ENCODE results near the gene DLGAP4. TPM values are rescaled to one million over a fixed set of nuclear protein-coding genes. Genes with fewer than 3 reads are reported as not detected.
"Not testable (repeated sequence)": the region's sequence is repeated elsewhere in the genome, so short reads cannot be mapped to it uniquely, and the experiment has no call there.

The DLGAP4 gene
- total RNA-seq, 1 donor from 2014 or later = 20.0 TPM

- no peak for DNase-seq (ENCODE audit: low spot score)
Measured at GRCh38 chr20:36487069-36487468, 180.9 kb downstream of the DLGAP4 start.

GRCh38 chr20:36490191-36490590, 184.1 kb downstream of the DLGAP4 start:
- DNase-seq (ENCODE audit: low spot score) = no peak
- ATAC-seq = no peak

More at GRCh38 chr20:36487069-36487468, 180.9 kb downstream of the DLGAP4 start:
- no peak for ATAC-seq

GRCh38 chr20:36491901-36492617, 185.9 kb downstream of the DLGAP4 start:
- ATAC-seq (no peak), DNase-seq (ENCODE audit: low spot score) (no peak)

- ATAC-seq = peak; percentile 5
Measured at GRCh38 chr20:36493051-36493800, 187.1 kb downstream of the DLGAP4 start.

GRCh38 chr20:36493801-36494114, 187.6 kb downstream of the DLGAP4 start:
- peak; percentile 55 for ATAC-seq
- no peak for DNase-seq (ENCODE audit: low spot score)

More at GRCh38 chr20:36493051-36493800, 187.1 kb downstream of the DLGAP4 start:
- no peak for DNase-seq (ENCODE audit: low spot score)

- ATAC-seq (peak; percentile 83), DNase-seq (ENCODE audit: low spot score) (peak; percentile 81)
Measured at GRCh38 chr20:36496707-36497669, 190.8 kb downstream of the DLGAP4 start.

- peak; percentile 25 for ATAC-seq
- DNase-seq (ENCODE audit: low spot score) = no peak
Measured at GRCh38 chr20:36497856-36498255, 191.7 kb downstream of the DLGAP4 start.

GRCh38 chr20:36498386-36499179, 192.4 kb downstream of the DLGAP4 start:
- ATAC-seq = peak; percentile 58
- no peak for DNase-seq (ENCODE audit: low spot score)

- ATAC-seq = no peak
- DNase-seq (ENCODE audit: low spot score) = no peak
Measured at GRCh38 chr20:36499211-36499610, 193.1 kb downstream of the DLGAP4 start.

GRCh38 chr20:36499723-36500501, 193.8 kb downstream of the DLGAP4 start:
- ATAC-seq (no peak), DNase-seq (ENCODE audit: low spot score) (no peak)

GRCh38 chr20:36501367-36502006, 195.3 kb downstream of the DLGAP4 start:
- DNase-seq (ENCODE audit: low spot score) = no peak
- ATAC-seq = no peak

GRCh38 chr20:36504295-36504694, 198.2 kb downstream of the DLGAP4 start:
- ATAC-seq (no peak), DNase-seq (ENCODE audit: low spot score) (no peak)

GRCh38 chr20:36506253-36506652, 200.1 kb downstream of the DLGAP4 start:
- ATAC-seq = peak; percentile 24

GRCh38 chr20:36507746-36508145, 201.6 kb downstream of the DLGAP4 start:
- ATAC-seq (no peak), DNase-seq (ENCODE audit: low spot score) (no peak)

More at GRCh38 chr20:36506253-36506652, 200.1 kb downstream of the DLGAP4 start:
- DNase-seq (ENCODE audit: low spot score) = no peak

GRCh38 chr20:36519012-36519719, 213.0 kb downstream of the DLGAP4 start:
- DNase-seq (ENCODE audit: low spot score) = no peak
- no peak for ATAC-seq

- ATAC-seq = no peak
Measured at GRCh38 chr20:36519944-36520343, 213.8 kb downstream of the DLGAP4 start.

GRCh38 chr20:36521526-36521925, 215.4 kb downstream of the DLGAP4 start:
- DNase-seq (ENCODE audit: low spot score) (no peak), ATAC-seq (no peak)

More at GRCh38 chr20:36519944-36520343, 213.8 kb downstream of the DLGAP4 start:
- DNase-seq (ENCODE audit: low spot score) = no peak

GRCh38 chr20:36522412-36522811, 216.3 kb downstream of the DLGAP4 start:
- not testable (repeated sequence) for DNase-seq (ENCODE audit: low spot score); ATAC-seq

Data from left lobe of liver (tissue), 2 donors.